C4-2B (cell line): Measurements from ENCODE around the gene CTDSP2.

Experiments used
- ZFX ChIP-seq: fragments of 450-650 bp; IDR thresholded peaks from 2 replicates; pipeline ENCODE4 v1.6.1; 2017
- TF ChIP-seq, protein P1 (sequence below): fragments of 450-650 bp; conservative IDR thresholded peaks from 2 replicates; pipeline ENCODE4 v1.5.1; 2017; ENCODE audit warnings: mild to moderate bottlenecking

DNA sequence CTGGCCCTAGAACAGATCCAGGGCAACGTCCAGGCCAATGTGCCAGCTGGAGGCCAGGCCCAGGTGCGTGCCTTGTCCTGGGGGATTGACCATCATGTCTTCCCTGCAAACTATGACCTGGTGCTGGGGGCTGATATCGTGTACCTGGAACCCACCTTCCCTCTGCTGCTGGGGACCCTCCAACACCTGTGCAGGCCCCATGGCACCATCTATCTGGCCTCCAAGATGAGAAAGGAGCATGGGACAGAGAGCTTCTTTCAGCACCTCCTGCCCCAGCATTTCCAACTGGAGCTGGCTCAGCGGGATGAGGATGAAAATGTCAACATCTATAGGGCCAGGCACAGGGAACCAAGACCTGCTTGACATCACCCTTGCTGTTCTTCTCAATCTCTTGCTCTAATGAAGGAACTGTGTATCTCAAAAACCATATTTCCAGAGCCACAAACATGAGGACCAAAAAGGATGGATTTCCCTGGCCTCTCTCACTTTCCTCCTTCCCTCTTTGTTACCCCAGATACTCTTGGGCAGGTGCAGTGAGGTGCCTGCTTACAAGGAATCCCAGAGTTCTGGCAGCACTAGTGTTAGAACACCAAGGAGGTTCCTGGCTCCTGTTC, 66.1 kb downstream of the CTDSP2 start:
- TF ChIP-seq, protein P1, sequence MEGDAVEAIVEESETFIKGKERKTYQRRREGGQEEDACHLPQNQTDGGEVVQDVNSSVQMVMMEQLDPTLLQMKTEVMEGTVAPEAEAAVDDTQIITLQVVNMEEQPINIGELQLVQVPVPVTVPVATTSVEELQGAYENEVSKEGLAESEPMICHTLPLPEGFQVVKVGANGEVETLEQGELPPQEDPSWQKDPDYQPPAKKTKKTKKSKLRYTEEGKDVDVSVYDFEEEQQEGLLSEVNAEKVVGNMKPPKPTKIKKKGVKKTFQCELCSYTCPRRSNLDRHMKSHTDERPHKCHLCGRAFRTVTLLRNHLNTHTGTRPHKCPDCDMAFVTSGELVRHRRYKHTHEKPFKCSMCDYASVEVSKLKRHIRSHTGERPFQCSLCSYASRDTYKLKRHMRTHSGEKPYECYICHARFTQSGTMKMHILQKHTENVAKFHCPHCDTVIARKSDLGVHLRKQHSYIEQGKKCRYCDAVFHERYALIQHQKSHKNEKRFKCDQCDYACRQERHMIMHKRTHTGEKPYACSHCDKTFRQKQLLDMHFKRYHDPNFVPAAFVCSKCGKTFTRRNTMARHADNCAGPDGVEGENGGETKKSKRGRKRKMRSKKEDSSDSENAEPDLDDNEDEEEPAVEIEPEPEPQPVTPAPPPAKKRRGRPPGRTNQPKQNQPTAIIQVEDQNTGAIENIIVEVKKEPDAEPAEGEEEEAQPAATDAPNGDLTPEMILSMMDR, result no peak
- TF ChIP-seq ZFX, result no peak
